HepG2 (cell line): ENCODE measurements around the gene TRMT2A. TPM values are rescaled to one million over a fixed set of nuclear protein-coding genes. Genes with fewer than 3 reads are reported as not detected.

Source experiments
- FOXA3 ChIP-seq: IDR thresholded peaks from 2 replicates; pipeline ENCODE4 v1.6.1; 2016; ENCODE audit warnings: missing genetic modification reagents, missing compliant biosample characterization
- GTF2F1 ChIP-seq: fragments of 150-350 bp; IDR thresholded peaks from 2 replicates; pipeline ENCODE4 v1.6.1; 2014; ENCODE audit warnings: low read length
- HNRNPUL1 ChIP-seq: fragments of 200-400 bp; formaldehyde crosslinking; IDR thresholded peaks from 2 replicates; pipeline ENCODE4 v1.6.1; 2017; ENCODE audit warnings: low read depth, mild to moderate bottlenecking, low read length, moderate library complexity
- KDM6A ChIP-seq: IDR thresholded peaks from 2 replicates; pipeline ENCODE4 v1.6.1; 2016; ENCODE audit warnings: low read depth
- PBX3 ChIP-seq: sonication (generic); formaldehyde crosslinking; IDR thresholded peaks from 2 replicates; pipeline ENCODE4 v1.8.1; 2023; ENCODE audit warnings: missing genetic modification reagents, inconsistent platforms, borderline replicate concordance
- POLR2A ChIP-seq, 2 experiments: IDR thresholded peaks; 2 replicates each; pipeline ENCODE4 v1.6.1; 2011; ENCODE audit warnings: low read depth in 2 of 2, low read length in 2 of 2, mild to moderate bottlenecking in 1 of 2, moderate library complexity in 1 of 2; ENCODE audit not compliant: insufficient read depth in 1 of 2
- REL ChIP-seq: sonication (generic); formaldehyde crosslinking; conservative IDR thresholded peaks from 2 replicates; pipeline ENCODE4 v1.8.0; 2022; ENCODE audit warnings: mild to moderate bottlenecking, missing genetic modification reagents, moderate library complexity
- SKI ChIP-seq: fragments of 450-650 bp; IDR thresholded peaks from one replicate; pipeline ENCODE4 v1.6.1; 2018; ENCODE audit warnings: mild to moderate bottlenecking; ENCODE audit not compliant: partially characterized antibody
- SMARCC2 ChIP-seq: fragments of 450-650 bp; IDR thresholded peaks from 2 replicates; pipeline ENCODE4 v1.6.1; 2017; ENCODE audit warnings: antibody characterized with exemption, mild to moderate bottlenecking
- STAT5B ChIP-seq: sonication (generic); formaldehyde crosslinking; IDR thresholded peaks from 2 replicates; pipeline ENCODE4 v1.4.0; 2020; ENCODE audit warnings: missing genetic modification reagents
- TMF1 ChIP-seq: sonication (generic); formaldehyde crosslinking; IDR thresholded peaks from 2 replicates; pipeline ENCODE4 v1.8.1; 2022; ENCODE audit warnings: low read depth, missing genetic modification reagents
- TRIM22 ChIP-seq: fragments of 450-650 bp; IDR thresholded peaks from 2 replicates; pipeline ENCODE4 v1.6.1; 2017
- U2AF1 ChIP-seq: fragments of 200-400 bp; formaldehyde crosslinking; optimal IDR thresholded peaks from 2 replicates; pipeline ENCODE3; 2017; ENCODE audit warnings: mild to moderate bottlenecking, low read depth, low read length
- ZFP36L1 ChIP-seq: sonication (generic); formaldehyde crosslinking; IDR thresholded peaks from 2 replicates; pipeline ENCODE4 v1.8.0; 2022; ENCODE audit warnings: mild to moderate bottlenecking, missing genetic modification reagents, moderate library complexity
- ZNF224 ChIP-seq: sonication (generic); formaldehyde crosslinking; IDR thresholded peaks from 2 replicates; pipeline ENCODE4 v1.5.0; 2020; ENCODE audit warnings: mild to moderate bottlenecking, missing genetic modification reagents
- ZNF253 ChIP-seq: sonication (generic); formaldehyde crosslinking; IDR thresholded peaks from 2 replicates; pipeline ENCODE4 v1.8.0; 2022; ENCODE audit warnings: mild to moderate bottlenecking, missing genetic modification reagents, borderline replicate concordance
- ZNF331 ChIP-seq: sonication (generic); formaldehyde crosslinking; IDR thresholded peaks from 2 replicates; pipeline ENCODE4 v1.4.0; 2020; ENCODE audit warnings: missing genetic modification reagents
- ZNF34 ChIP-seq: sonication (generic); formaldehyde crosslinking; IDR thresholded peaks from 2 replicates; pipeline ENCODE4 v1.4.0; 2020; ENCODE audit warnings: mild to moderate bottlenecking, missing genetic modification reagents, borderline replicate concordance
- ZNF546 ChIP-seq: sonication (generic); formaldehyde crosslinking; conservative IDR thresholded peaks from 2 replicates; pipeline ENCODE4 v1.8.1; 2023; ENCODE audit warnings: mild to moderate bottlenecking, missing genetic modification reagents
- ZNF563 ChIP-seq: sonication (generic); formaldehyde crosslinking; IDR thresholded peaks from 2 replicates; pipeline ENCODE4 v1.8.0; 2022; ENCODE audit warnings: mild to moderate bottlenecking, moderate library complexity, missing genetic modification reagents
- ZNF572 ChIP-seq: sonication (generic); formaldehyde crosslinking; IDR thresholded peaks from 2 replicates; pipeline ENCODE4 v1.5.1; 2020; ENCODE audit warnings: mild to moderate bottlenecking, missing genetic modification reagents
- ZNF883 ChIP-seq: sonication (generic); formaldehyde crosslinking; IDR thresholded peaks from 2 replicates; pipeline ENCODE4 v1.5.1; 2020; ENCODE audit warnings: mild to moderate bottlenecking, missing genetic modification reagents; ENCODE audit errors: not compliant biosample characterization
- ZSCAN30 ChIP-seq: sonication (generic); formaldehyde crosslinking; IDR thresholded peaks from 2 replicates; pipeline ENCODE4 v1.5.0; 2020; ENCODE audit warnings: mild to moderate bottlenecking, missing genetic modification reagents
- polyA plus RNA-seq, 8 experiments: library from polyadenylated mRNA; depleted of rRNA in 3 of 8; stranded (reverse) in 7 of 8; unstranded in 1 of 8; fragments of >200 nt; fragmentation: Illumina TruSeq in 4 of 8; extraction: Trizol in 4 of 8; gene quantifications; 2 replicates each; pipeline versions ENCODE4 v1.2.1 to v1.2.3, GENCODE V29; 2011 to 2016; ENCODE audit warnings: low read depth in 4 of 8, missing spikeins in 1 of 8, mixed read lengths in 1 of 8; ENCODE audit not compliant: insufficient read depth in 1 of 8
- total RNA-seq, 5 experiments: library from RNA; depleted of rRNA; stranded (reverse); fragments of >200 nt; fragmentation: Illumina TruSeq; extraction: Trizol; gene quantifications; 2 replicates each; pipeline ENCODE4 v1.2.3, GENCODE V29; 2016; ENCODE audit warnings: low read depth in 1 of 5
- TF ChIP-seq, protein P1 (sequence below): sonication (generic); formaldehyde crosslinking; IDR thresholded peaks from 2 replicates; pipeline ENCODE4 v1.8.1; 2023; ENCODE audit warnings: mild to moderate bottlenecking, missing genetic modification reagents, borderline replicate concordance
- TF ChIP-seq, protein P2 (sequence below): sonication (generic); formaldehyde crosslinking; IDR thresholded peaks from 2 replicates; pipeline ENCODE4 v1.4.0; 2020; ENCODE audit warnings: mild to moderate bottlenecking, missing genetic modification reagents
- TF ChIP-seq, protein P3 (sequence below), 2 experiments: fragments of 450-650 bp in 1 of 2; sonication (generic) in 1 of 2; formaldehyde crosslinking; IDR thresholded peaks; 2 replicates each; pipeline versions ENCODE4 v1.5.0 to v1.8.0; 2020 to 2022; ENCODE audit warnings: mild to moderate bottlenecking in 1 of 2, missing genetic modification reagents in 1 of 2

The TRMT2A gene
- total and polyA plus RNA-seq, 2 of the 13 experiments (the other 11 are each of a cell fraction or from before 2014, with no cell fraction given) = 24.0 to 30.3 TPM

- peak; percentile 50 for TF ChIP-seq SKI
- TF ChIP-seq U2AF1 = no peak
- no peak for TF ChIP-seq ZNF224 (CRISPR knock-in tag)
- TF ChIP-seq GTF2F1 = no peak
- TF ChIP-seq, protein P1, sequence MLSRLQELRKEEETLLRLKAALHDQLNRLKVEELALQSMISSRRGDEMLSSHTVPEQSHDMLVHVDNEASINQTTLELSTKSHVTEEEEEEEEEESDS (CRISPR knock-in tag) = peak; percentile 75; the same call in 1 of the 2 replicates
- TF ChIP-seq FOXA3 (CRISPR knock-in tag) = peak; percentile 75
- TF ChIP-seq ZNF563 (CRISPR knock-in tag) = peak; percentile 47; the same call in 1 of the 2 replicates
- no peak for TF ChIP-seq ZNF883 (CRISPR knock-in tag)
- TF ChIP-seq, protein P2, sequence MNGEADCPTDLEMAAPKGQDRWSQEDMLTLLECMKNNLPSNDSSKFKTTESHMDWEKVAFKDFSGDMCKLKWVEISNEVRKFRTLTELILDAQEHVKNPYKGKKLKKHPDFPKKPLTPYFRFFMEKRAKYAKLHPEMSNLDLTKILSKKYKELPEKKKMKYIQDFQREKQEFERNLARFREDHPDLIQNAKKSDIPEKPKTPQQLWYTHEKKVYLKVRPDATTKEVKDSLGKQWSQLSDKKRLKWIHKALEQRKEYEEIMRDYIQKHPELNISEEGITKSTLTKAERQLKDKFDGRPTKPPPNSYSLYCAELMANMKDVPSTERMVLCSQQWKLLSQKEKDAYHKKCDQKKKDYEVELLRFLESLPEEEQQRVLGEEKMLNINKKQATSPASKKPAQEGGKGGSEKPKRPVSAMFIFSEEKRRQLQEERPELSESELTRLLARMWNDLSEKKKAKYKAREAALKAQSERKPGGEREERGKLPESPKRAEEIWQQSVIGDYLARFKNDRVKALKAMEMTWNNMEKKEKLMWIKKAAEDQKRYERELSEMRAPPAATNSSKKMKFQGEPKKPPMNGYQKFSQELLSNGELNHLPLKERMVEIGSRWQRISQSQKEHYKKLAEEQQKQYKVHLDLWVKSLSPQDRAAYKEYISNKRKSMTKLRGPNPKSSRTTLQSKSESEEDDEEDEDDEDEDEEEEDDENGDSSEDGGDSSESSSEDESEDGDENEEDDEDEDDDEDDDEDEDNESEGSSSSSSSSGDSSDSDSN = peak; percentile 52; the same call in 1 of the 2 replicates
- TF ChIP-seq PBX3 = no peak
- TF ChIP-seq, protein P3, sequence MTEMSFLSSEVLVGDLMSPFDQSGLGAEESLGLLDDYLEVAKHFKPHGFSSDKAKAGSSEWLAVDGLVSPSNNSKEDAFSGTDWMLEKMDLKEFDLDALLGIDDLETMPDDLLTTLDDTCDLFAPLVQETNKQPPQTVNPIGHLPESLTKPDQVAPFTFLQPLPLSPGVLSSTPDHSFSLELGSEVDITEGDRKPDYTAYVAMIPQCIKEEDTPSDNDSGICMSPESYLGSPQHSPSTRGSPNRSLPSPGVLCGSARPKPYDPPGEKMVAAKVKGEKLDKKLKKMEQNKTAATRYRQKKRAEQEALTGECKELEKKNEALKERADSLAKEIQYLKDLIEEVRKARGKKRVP (CRISPR knock-in tag; IDR thresholded peaks at IDR 0.05) = no peak
- no peak for TF ChIP-seq SMARCC2
- no peak; the same call in 1 of the 2 replicates for TF ChIP-seq HNRNPUL1
- no peak for TF ChIP-seq ZNF546
- peak; percentile 93 for TF ChIP-seq ZNF253 (CRISPR knock-in tag)
- no peak for TF ChIP-seq TRIM22
- peak; percentile 71 for TF ChIP-seq TMF1 (CRISPR knock-in tag)
- no peak for TF ChIP-seq ZSCAN30 (CRISPR knock-in tag)
- peak; percentile 90 to 95 for TF ChIP-seq POLR2A (IDR thresholded peaks at IDR 0.05; ENCODE audit: insufficient read depth in 1 of 2, low read depth in 2 of 2, low read length in 2 of 2)
- peak; percentile 92 for TF ChIP-seq ZFP36L1 (CRISPR knock-in tag)
- TF ChIP-seq ZNF572 (CRISPR knock-in tag) = no peak
- TF ChIP-seq ZNF331 (CRISPR knock-in tag) = peak; percentile 75
- TF ChIP-seq REL (CRISPR knock-in tag) = peak; percentile 62; the same call in 1 of the 2 replicates
- peak; percentile 61; the same call in 1 of the 2 replicates for TF ChIP-seq ZNF34 (CRISPR knock-in tag)
- TF ChIP-seq KDM6A = no peak
- TF ChIP-seq STAT5B (CRISPR knock-in tag) = peak; percentile 85; the same call in 1 of the 2 replicates
Measured at GRCh38 chr22:20079745-20080444, 37.1 kb downstream of the TRMT2A start, which contains the start of gene DGCR8 (continued).
